Thoracic aorta (tissue), 2 donors: ENCODE measurements around the gene LMNTD2. TPM values are rescaled to one million over a fixed set of nuclear protein-coding genes. Genes with fewer than 3 reads are reported as not detected.

ENCODE experiments used
- ATAC-seq: fragments of 150-250 bp; one replicate; pipeline ENCODE4 v1.8.0; 2017; ENCODE audit warnings: low read depth; ENCODE audit not compliant: insufficient number of reproducible peaks, low FRiP score
- DNase-seq: peaks from one replicate; pipeline ENCODE4 v3.0.0-alpha.2; 2020; ENCODE audit warnings: low spot score
- H3K27ac ChIP-seq, 2 donors: fragments of 200-600 bp; sonication (generic); 1 replicate in 1 of 2; 2 replicates in 1 of 2; pipeline ENCODE4 v1.5.1; 2016; ENCODE audit warnings: mild to moderate bottlenecking in 2 of 2, moderate library complexity in 2 of 2
- H3K27me3 ChIP-seq: fragments of 200-600 bp; sonication (generic); replicated peaks from 2 replicates; pipeline ENCODE4 v1.6.0; 2016; ENCODE audit warnings: mild to moderate bottlenecking; ENCODE audit not compliant: insufficient read depth
- H3K36me3 ChIP-seq: fragments of 200-600 bp; sonication (generic); one replicate; pipeline ENCODE4 v1.5.1; 2016
- H3K4me1 ChIP-seq, 2 donors: fragments of 200-600 bp; sonication (generic); 1 replicate in 1 of 2; 2 replicates in 1 of 2; pipeline versions ENCODE4 v1.5.1 to v1.6.0; 2016; ENCODE audit warnings: low read depth in 2 of 2, mild to moderate bottlenecking in 1 of 2; ENCODE audit not compliant: control insufficient read depth in 1 of 2
- H3K4me3 ChIP-seq: fragments of 200-600 bp; sonication (generic); 2 replicates; pipeline ENCODE4 v1.5.1; 2016; ENCODE audit warnings: mild to moderate bottlenecking
- H3K9me3 ChIP-seq: fragments of 200-600 bp; sonication (generic); 2 replicates; pipeline ENCODE4 v1.5.1; 2016
- total RNA-seq, 2 donors: library from RNA; depleted of rRNA; stranded (reverse); fragments of >200 nt; gene quantifications; one replicate each; pipeline versions ENCODE4 v1.1.0 to v1.2.3, GENCODE V29; 2016
- TF ChIP-seq, protein P1 (sequence below): fragments of 200-600 bp; sonication (generic); IDR thresholded peaks from one replicate; pipeline ENCODE4 v1.5.1; 2019; ENCODE audit warnings: antibody characterized with exemption

LMNTD2 gene
- total RNA-seq, 2 donors from 2014 or later: 1.1 to 2.7 TPM

GRCh38 chr11:512761-513595 is 47.6 kb downstream of the LMNTD2 start:
- Histone ChIP-seq H3K4me3 (no peak overlapping the region), H3K36me3 (no peaks in the 10 kb centered on the region), H3K4me1 (peaks cover 2 to 4% of the 10 kb centered on the region in 2 donors), H3K27ac (no peak overlapping the region), H3K9me3 (no peaks in the 10 kb centered on the region), H3K27me3 (no peaks in the 10 kb centered on the region)
- no peak for ATAC-seq
- TF ChIP-seq, protein P1, sequence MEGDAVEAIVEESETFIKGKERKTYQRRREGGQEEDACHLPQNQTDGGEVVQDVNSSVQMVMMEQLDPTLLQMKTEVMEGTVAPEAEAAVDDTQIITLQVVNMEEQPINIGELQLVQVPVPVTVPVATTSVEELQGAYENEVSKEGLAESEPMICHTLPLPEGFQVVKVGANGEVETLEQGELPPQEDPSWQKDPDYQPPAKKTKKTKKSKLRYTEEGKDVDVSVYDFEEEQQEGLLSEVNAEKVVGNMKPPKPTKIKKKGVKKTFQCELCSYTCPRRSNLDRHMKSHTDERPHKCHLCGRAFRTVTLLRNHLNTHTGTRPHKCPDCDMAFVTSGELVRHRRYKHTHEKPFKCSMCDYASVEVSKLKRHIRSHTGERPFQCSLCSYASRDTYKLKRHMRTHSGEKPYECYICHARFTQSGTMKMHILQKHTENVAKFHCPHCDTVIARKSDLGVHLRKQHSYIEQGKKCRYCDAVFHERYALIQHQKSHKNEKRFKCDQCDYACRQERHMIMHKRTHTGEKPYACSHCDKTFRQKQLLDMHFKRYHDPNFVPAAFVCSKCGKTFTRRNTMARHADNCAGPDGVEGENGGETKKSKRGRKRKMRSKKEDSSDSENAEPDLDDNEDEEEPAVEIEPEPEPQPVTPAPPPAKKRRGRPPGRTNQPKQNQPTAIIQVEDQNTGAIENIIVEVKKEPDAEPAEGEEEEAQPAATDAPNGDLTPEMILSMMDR: no peak
- no peak for DNase-seq

DNA sequence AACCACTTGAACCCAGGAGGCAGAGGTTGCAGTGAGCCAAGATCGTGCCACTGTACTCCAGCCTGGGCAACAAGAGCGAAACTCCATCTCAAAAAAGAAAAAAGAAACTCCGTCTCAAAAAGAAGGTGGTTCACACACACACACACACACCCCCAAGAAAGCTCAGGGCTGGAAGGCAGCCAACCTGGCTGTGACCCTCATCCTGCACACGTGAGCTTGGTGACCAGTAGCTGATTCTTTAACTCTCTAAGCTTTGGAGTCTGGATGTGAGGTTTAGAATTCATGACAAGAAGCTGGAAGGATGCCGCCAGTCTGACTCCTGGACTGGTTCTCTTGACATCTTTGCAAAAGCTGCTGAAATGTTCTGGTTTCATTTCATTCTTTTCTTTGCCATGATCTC is 51.6 kb downstream of the LMNTD2 start:
- H3K27ac ChIP-seq: no peak overlapping the region
- TF ChIP-seq, protein P1: no peak
- ATAC-seq (no peak), DNase-seq (no peak)
- H3K4me1 ChIP-seq: peaks cover 19 to 32% of the 10 kb centered on the region in 2 donors
- H3K27me3 ChIP-seq: no peaks in the 10 kb centered on the region
- no peaks in the 10 kb centered on the region for H3K36me3 ChIP-seq
- no peaks in the 10 kb centered on the region for H3K9me3 ChIP-seq
- H3K4me3 ChIP-seq: no peak overlapping the region

GRCh38 chr11:507727-508515 is 52.6 kb downstream of the LMNTD2 start:
- peaks cover 24 to 37% of the 10 kb centered on the region in 2 donors for H3K4me1 ChIP-seq
- TF ChIP-seq, protein P1: no peak
- no peak for DNase-seq

GRCh38 chr11:506995-507726 is 53.4 kb downstream of the LMNTD2 start, which contains the start of gene RNH1:
Gene RNH1 (minus strand): TSS chr11:507242. CDS start chr11:502162, 5,080 bp downstream.
- TF ChIP-seq, protein P1: no peak
- ATAC-seq (peak; percentile 59), DNase-seq (peak; percentile 98)
- Histone ChIP-seq H3K27me3 (no peaks in the 10 kb centered on the region), H3K36me3 (no peaks in the 10 kb centered on the region), H3K27ac (peak within 1 kb of the TSS; percentile 95 to 100), H3K4me1 (peaks cover 26 to 42% of the 10 kb centered on the region in 2 donors), H3K9me3 (no peaks in the 10 kb centered on the region), H3K4me3 (peak within 1 kb of the TSS; percentile 88)

More at GRCh38 chr11:507727-508515, 52.6 kb downstream of the LMNTD2 start:
- no peak for ATAC-seq
- Histone ChIP-seq H3K4me3 (peak overlapping the region; percentile 88), H3K27me3 (no peaks in the 10 kb centered on the region), H3K27ac (peak overlapping the region; percentile 72 to 95), H3K36me3 (no peaks in the 10 kb centered on the region), H3K9me3 (no peaks in the 10 kb centered on the region)
